CD4-positive, alpha-beta T cell treated with Interleukin-17A for 1 hour (primary cell): ENCODE results near the gene HMCN1.
"Not testable (repeated sequence)": the region's sequence is repeated elsewhere in the genome, so short reads cannot be mapped to it uniquely, and the experiment has no call there.

Experiments used
- DNase-seq: peaks from one replicate; pipeline ENCODE4 v3.0.0-alpha.2; 2020

Gene HMCN1

GRCh38 chr1:186175588-186175987, 441.4 kb downstream of the HMCN1 start:
- DNase-seq, result no peak

- DNase-seq, result no peak
Measured at GRCh38 chr1:186178426-186179043, 444.3 kb downstream of the HMCN1 start.

GRCh38 chr1:186179231-186179630, 445.0 kb downstream of the HMCN1 start:
- DNase-seq, result no peak

- DNase-seq, result no peak
Measured at GRCh38 chr1:186183219-186183618, 449.0 kb downstream of the HMCN1 start.

- no peak for DNase-seq
Measured at GRCh38 chr1:186183970-186184628, 449.9 kb downstream of the HMCN1 start.

- not testable (repeated sequence) for DNase-seq
Measured at GRCh38 chr1:186186251-186186650, 452.1 kb downstream of the HMCN1 start.

GRCh38 chr1:186187601-186188000, 453.4 kb downstream of the HMCN1 start:
- DNase-seq, result no peak

GRCh38 chr1:186188004-186188539, 453.9 kb downstream of the HMCN1 start:
- no peak for DNase-seq

GRCh38 chr1:186188736-186189135, 454.5 kb downstream of the HMCN1 start:
- DNase-seq, result no peak

GRCh38 chr1:186189156-186189555, 455.0 kb downstream of the HMCN1 start:
- DNase-seq, result no peak

- no peak for DNase-seq
Measured at GRCh38 chr1:186191511-186191910, 457.3 kb downstream of the HMCN1 start.

GRCh38 chr1:186193224-186193623, 459.0 kb downstream of the HMCN1 start:
- no peak for DNase-seq

GRCh38 chr1:186194107-186194756, 460.0 kb downstream of the HMCN1 start:
- no peak for DNase-seq

- no peak for DNase-seq
Measured at GRCh38 chr1:186195377-186195931, 461.3 kb downstream of the HMCN1 start.

- DNase-seq, result no peak
Measured at GRCh38 chr1:186202271-186202764, 468.1 kb downstream of the HMCN1 start.

- DNase-seq, result no peak
Measured at GRCh38 chr1:186202776-186203175, 468.6 kb downstream of the HMCN1 start.

GRCh38 chr1:186206048-186206570, 471.9 kb downstream of the HMCN1 start:
- no peak for DNase-seq

- no peak for DNase-seq
Measured at GRCh38 chr1:186207391-186208085, 473.3 kb downstream of the HMCN1 start.

- no peak for DNase-seq
Measured at GRCh38 chr1:186208405-186209129, 474.4 kb downstream of the HMCN1 start.

- DNase-seq, result no peak
Measured at GRCh38 chr1:186210258-186210657, 476.1 kb downstream of the HMCN1 start.

GRCh38 chr1:186211583-186211982, 477.4 kb downstream of the HMCN1 start:
- not testable (repeated sequence) for DNase-seq
